ENCODE data around the gene NELFCD. TPM values are rescaled to one million over a fixed set of nuclear protein-coding genes. Genes with fewer than 3 reads are reported as not detected.

Gene NELFCD
- total RNA-seq, 1 experiment from 2014 or later, result 179 TPM

GRCh38 chr20:59005523-59006166, 24.6 kb downstream of the NELFCD start:
- CTCF ChIA-PET, result interaction anchor here (0.6 kb wide), 1 partner anchor 255 kb away, joined by 5 read pairs; no protein-coding TSS in a partner anchor

GRCh38 chr20:59006167-59006863, 25.3 kb downstream of the NELFCD start:
- peaks cover 42% of the 10 kb centered on the region for H3K4me1 Mint-ChIP-seq (ENCODE audit: low read depth, unreplicated experiment)
- peak overlapping the region; percentile 30 for H3K27ac Mint-ChIP-seq (ENCODE audit: unreplicated experiment)
- no peaks in the 10 kb centered on the region for H3K27me3 Mint-ChIP-seq (ENCODE audit: unreplicated experiment)
- intact Hi-C loops (cut with micrococcal nuclease; ENCODE audit: unreplicated experiment), result no loop called here
- TF ChIP-seq CTCF (IDR thresholded peaks at IDR 0.05; ENCODE audit: unreplicated experiment), result no peak
- TSS peak; percentile 41 for BruUV-seq (replicated peaks)
- H3K36me3 Mint-ChIP-seq (ENCODE audit: insufficient read depth, unreplicated experiment), result peaks cover 52% of the 10 kb centered on the region
- CTCF ChIA-PET, result no interaction called here
- H3K9me3 Mint-ChIP-seq (ENCODE audit: low read depth, unreplicated experiment), result no peaks in the 10 kb centered on the region
- H3K4me3 Mint-ChIP-seq (ENCODE audit: low read depth, unreplicated experiment), result peak overlapping the region; percentile 78
- peak; percentile 31 for DNase-seq

More at GRCh38 chr20:59005523-59006166, 24.6 kb downstream of the NELFCD start:
- no peaks in the 10 kb centered on the region for H3K27me3 Mint-ChIP-seq (ENCODE audit: unreplicated experiment)
- H3K36me3 Mint-ChIP-seq (ENCODE audit: insufficient read depth, unreplicated experiment), result peaks cover 49% of the 10 kb centered on the region
- no peaks in the 10 kb centered on the region for H3K9me3 Mint-ChIP-seq (ENCODE audit: low read depth, unreplicated experiment)
- TF ChIP-seq CTCF (IDR thresholded peaks at IDR 0.05; ENCODE audit: unreplicated experiment), result no peak
- no TSS peak for BruUV-seq (replicated peaks)
- DNase-seq, result no peak
- H3K27ac Mint-ChIP-seq (ENCODE audit: unreplicated experiment), result peak overlapping the region; percentile 30
- peaks cover 35% of the 10 kb centered on the region for H3K4me1 Mint-ChIP-seq (ENCODE audit: low read depth, unreplicated experiment)
- intact Hi-C loops (cut with micrococcal nuclease; ENCODE audit: unreplicated experiment), result no loop called here
- peak overlapping the region; percentile 78 for H3K4me3 Mint-ChIP-seq (ENCODE audit: low read depth, unreplicated experiment)

GRCh38 chr20:59006864-59007664, 26.0 kb downstream of the NELFCD start, which contains the start of gene CTSZ:
Gene CTSZ (minus strand): TSS chr20:59007254. CDS start chr20:59007128, 126 bp downstream.
- Mint-ChIP-seq H3K4me1 (ENCODE audit: low read depth, unreplicated experiment) (peaks cover 47% of the 10 kb centered on the region), H3K36me3 (ENCODE audit: insufficient read depth, unreplicated experiment) (peaks cover 49% of the 10 kb centered on the region), H3K4me3 (ENCODE audit: low read depth, unreplicated experiment) (peak within 1 kb of the TSS; percentile 78), H3K9me3 (ENCODE audit: low read depth, unreplicated experiment) (no peaks in the 10 kb centered on the region), H3K27ac (ENCODE audit: unreplicated experiment) (peak within 1 kb of the TSS; percentile 30), H3K27me3 (ENCODE audit: unreplicated experiment) (no peaks in the 10 kb centered on the region)
- intact Hi-C loops (cut with micrococcal nuclease; ENCODE audit: unreplicated experiment), result no loop called here
- no peak for TF ChIP-seq CTCF (IDR thresholded peaks at IDR 0.05; ENCODE audit: unreplicated experiment)
- peak; percentile 72 for DNase-seq
- no TSS peak for BruUV-seq (replicated peaks)
- CTCF ChIA-PET, result no interaction called here

DNA sequence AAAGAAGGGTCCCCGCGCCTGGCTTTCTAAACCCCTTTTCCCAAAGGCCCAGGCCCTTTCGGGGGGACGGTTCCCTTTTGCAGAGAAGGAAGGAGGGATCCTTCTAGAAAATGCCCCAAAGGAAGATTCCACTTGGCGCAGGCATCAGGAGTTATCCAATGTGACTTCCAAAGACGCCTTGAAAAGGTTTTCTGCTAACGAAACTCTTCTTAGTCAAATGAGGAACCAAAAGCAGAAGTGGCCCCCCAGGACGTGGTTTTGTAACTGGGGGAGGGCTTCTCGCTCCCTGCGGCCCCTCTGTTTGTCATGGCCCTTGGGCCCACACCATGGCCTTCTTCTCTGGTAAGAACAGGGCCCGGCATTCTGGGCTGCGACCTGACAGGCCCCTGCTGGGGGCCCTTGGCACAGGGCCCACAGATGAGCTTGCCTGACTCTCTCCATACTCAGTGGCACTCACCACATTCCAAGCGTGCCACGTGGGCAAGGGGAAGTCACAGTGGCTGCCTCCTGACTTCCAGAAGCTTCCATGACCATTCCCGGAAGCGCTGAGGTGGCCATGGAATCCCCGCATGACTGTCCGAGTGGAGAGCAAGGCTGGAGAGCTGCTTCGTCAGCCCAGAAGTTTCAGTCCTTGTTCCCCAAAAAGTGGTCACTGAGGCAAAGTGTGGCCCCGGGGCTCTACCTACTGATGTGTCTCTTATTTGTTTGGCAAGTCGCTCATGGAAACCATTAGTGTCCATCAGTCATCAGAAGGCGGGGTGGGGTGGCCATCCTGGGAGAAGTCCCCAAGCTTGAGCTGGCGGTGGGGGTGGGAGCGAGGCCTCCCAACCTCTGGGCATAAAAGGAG, 26.8 kb downstream of the NELFCD start:
- peaks cover 54% of the 10 kb centered on the region for H3K4me1 Mint-ChIP-seq (ENCODE audit: low read depth, unreplicated experiment)
- peaks cover 44% of the 10 kb centered on the region for H3K36me3 Mint-ChIP-seq (ENCODE audit: insufficient read depth, unreplicated experiment)
- peak overlapping the region; percentile 78 for H3K4me3 Mint-ChIP-seq (ENCODE audit: low read depth, unreplicated experiment)
- no peak for DNase-seq
- no peaks in the 10 kb centered on the region for H3K27me3 Mint-ChIP-seq (ENCODE audit: unreplicated experiment)
- no peaks in the 10 kb centered on the region for H3K9me3 Mint-ChIP-seq (ENCODE audit: low read depth, unreplicated experiment)
- CTCF ChIA-PET, result interaction anchor here (1.2 kb wide), 1 partner anchor 29 kb away, joined by 3 read pairs; no protein-coding TSS in a partner anchor
- no peak for TF ChIP-seq CTCF (IDR thresholded peaks at IDR 0.05; ENCODE audit: unreplicated experiment)
- BruUV-seq (replicated peaks), result no TSS peak
- H3K27ac Mint-ChIP-seq (ENCODE audit: unreplicated experiment), result no peak overlapping the region
- intact Hi-C loops (cut with micrococcal nuclease; ENCODE audit: unreplicated experiment), result no loop called here

Measured in Calu3 (cell line).